HepG2 (cell line): ENCODE results near the gene ZFYVE28. TPM values are rescaled to one million over a fixed set of nuclear protein-coding genes. Genes with fewer than 3 reads are reported as not detected.

Experiments
- ATAC-seq: fragments of 200-7000 bp; cut with Tn5 transposase; 3 replicates; pipeline ENCODE4 v1.9.1; 2020; ENCODE audit warnings: mild to moderate bottlenecking, moderate library complexity
- BruUV-seq: library from RNA; stranded (reverse); fragments of 400-500 nt; replicated peaks from 2 replicates; lab custom pipeline; 2021; lab: Mats Ljungman, UMichigan
- CTCF ChIA-PET: fragments of 300-600 bp; formaldehyde crosslinking; extraction: SDS; loops from one replicate; lab custom pipeline; 2021; ENCODE audit warnings: low total read pairs, inconsistent platforms, low intra/inter-chr PET ratio; lab: Yijun Ruan, JAX
- POLR2A ChIA-PET: fragments of 350-600 bp; sonication (Branson Sonifier 250); formaldehyde crosslinking; loops from one replicate; lab custom pipeline; 2020; ENCODE audit warnings: antibody characterized with exemption, inconsistent platforms; lab: Yijun Ruan, JAX
- DNase-seq: peaks from one replicate; pipeline ENCODE4 v3.0.0-alpha.2; 2015; ENCODE audit warnings: low spot score
- FAIRE-seq: peaks from 3 replicates; lab custom pipeline; 2011; peaks lifted over from hg19 to GRCh38; lab: Jason Lieb, UNC
- H2AFZ ChIP-seq: one replicate; pipeline ENCODE4 v1.6.1; 2011; ENCODE audit warnings: low read length, inconsistent platforms
- H3K27ac ChIP-seq: fragments of 300-600 bp; 3 replicates; pipeline ENCODE4 v1.8.0; 2011; ENCODE audit warnings: mixed run types, mild to moderate bottlenecking, mixed read lengths, low read length, inconsistent platforms; ENCODE audit not compliant: insufficient read depth; ENCODE audit errors: extremely low read length
- H3K27me3 ChIP-seq, 2 experiments: fragments of 200-600 bp in 1 of 2; 2 replicates in 1 of 2; 3 replicates in 1 of 2; pipeline versions ENCODE4 v1.6.0 to v1.8.0; 2011; ENCODE audit warnings: low read length in 2 of 2, mild to moderate bottlenecking in 2 of 2, moderate library complexity in 2 of 2, inconsistent platforms in 1 of 2; ENCODE audit not compliant: insufficient read depth in 2 of 2, control insufficient read depth in 1 of 2
- H3K36me3 ChIP-seq, 2 experiments: fragments of 200-600 bp in 1 of 2; replicated peaks in 1 of 2; 2 replicates in 1 of 2; 3 replicates in 1 of 2; pipeline versions ENCODE4 v1.5.1 to v1.8.0; 2011; ENCODE audit warnings: low read length in 2 of 2, inconsistent platforms in 1 of 2; ENCODE audit not compliant: insufficient read depth in 2 of 2, control insufficient read depth in 1 of 2
- H3K4me1 ChIP-seq: 2 replicates; pipeline ENCODE4 v1.5.1; 2012; ENCODE audit warnings: low read length, inconsistent platforms; ENCODE audit not compliant: insufficient read depth
- H3K4me2 ChIP-seq: 2 replicates; pipeline ENCODE4 v1.6.0; 2011; ENCODE audit warnings: low read depth, low read length, inconsistent platforms
- H3K4me3 ChIP-seq, 3 experiments: fragments of 200-600 bp in 1 of 3; sonication (generic), shearing (Covaris generic) in 1 of 3; replicated peaks in 1 of 3; 2 replicates each; pipeline ENCODE4 v1.5.1; 2011 to 2016; ENCODE audit warnings: low read length in 3 of 3, inconsistent platforms in 2 of 3, low read depth in 2 of 3, mild to moderate bottlenecking in 2 of 3, control low read depth in 1 of 3, mixed read lengths in 1 of 3; ENCODE audit not compliant: insufficient read depth in 1 of 3
- H3K79me2 ChIP-seq: one replicate; pipeline ENCODE4 v1.6.1; 2011; ENCODE audit warnings: low read length, inconsistent platforms; ENCODE audit not compliant: insufficient read depth
- H3K9ac ChIP-seq: 2 replicates; pipeline ENCODE4 v1.6.0; 2011; ENCODE audit warnings: mild to moderate bottlenecking, low read depth, low read length, inconsistent platforms; ENCODE audit not compliant: insufficient read depth
- H3K9me3 ChIP-seq: 2 replicates; pipeline ENCODE4 v1.5.1; 2012; ENCODE audit warnings: mild to moderate bottlenecking, low read length
- H4K20me1 ChIP-seq: 2 replicates; pipeline ENCODE4 v1.6.0; 2011; ENCODE audit warnings: inconsistent platforms, mild to moderate bottlenecking, low read length, moderate library complexity; ENCODE audit not compliant: insufficient read depth
- CEBPB ChIP-seq: IDR thresholded peaks from 2 replicates; pipeline ENCODE4 v1.6.1; 2011; ENCODE audit warnings: low read depth, low read length, improper control_type of control experiment, borderline replicate concordance
- GFI1 ChIP-seq: sonication (generic); formaldehyde crosslinking; IDR thresholded peaks from 2 replicates; pipeline ENCODE4 v1.5.0; 2020; ENCODE audit warnings: missing genetic modification reagents, mild to moderate bottlenecking, borderline replicate concordance
- LCORL ChIP-seq, 2 experiments: fragments of 450-650 bp in 1 of 2; sonication (generic) in 1 of 2; formaldehyde crosslinking in 1 of 2; IDR thresholded peaks; 2 replicates each; pipeline versions ENCODE4 v1.5.0 to v1.6.1; 2017 to 2020; ENCODE audit warnings: antibody characterized with exemption in 1 of 2, missing genetic modification reagents in 1 of 2
- MEF2D ChIP-seq: sonication (generic); formaldehyde crosslinking; IDR thresholded peaks from 2 replicates; pipeline ENCODE4 v1.5.1; 2020; ENCODE audit warnings: mild to moderate bottlenecking, missing genetic modification reagents
- POLR2AphosphoS2 ChIP-seq: IDR thresholded peaks from 2 replicates; pipeline ENCODE4 v1.6.1; 2011; ENCODE audit warnings: low read depth, low read length, improper control_type of control experiment
- RAD51 ChIP-seq: fragments of 450-650 bp; IDR thresholded peaks from 2 replicates; pipeline ENCODE4 v1.6.1; 2016; ENCODE audit warnings: borderline replicate concordance
- RELA ChIP-seq: sonication (generic); formaldehyde crosslinking; IDR thresholded peaks from 2 replicates; pipeline ENCODE4 v1.4.0; 2020; ENCODE audit warnings: missing genetic modification reagents
- SIX4 ChIP-seq: sonication (generic); formaldehyde crosslinking; IDR thresholded peaks from 2 replicates; pipeline ENCODE4 v1.4.0; 2020; ENCODE audit warnings: missing genetic modification reagents
- ZFP1 ChIP-seq: IDR thresholded peaks from 2 replicates; pipeline ENCODE4 v1.6.1; 2016
- ZNF12 ChIP-seq: sonication (generic); formaldehyde crosslinking; IDR thresholded peaks from 2 replicates; pipeline ENCODE4 v1.5.0; 2020; ENCODE audit warnings: missing genetic modification reagents
- ZNF598 ChIP-seq: sonication (generic); formaldehyde crosslinking; IDR thresholded peaks from 2 replicates; pipeline ENCODE4 v1.5.1; 2020; ENCODE audit warnings: mild to moderate bottlenecking, missing genetic modification reagents, borderline replicate concordance
- WGBS: methylation state at CpG from one replicate; pipeline ENCODE4 v1.1.6; 2017; ENCODE audit warnings: low lambda C conversion rate; 5-methylcytosine and 5-hydroxymethylcytosine counted together
- in situ Hi-C: cut with HindIII; loops from 2 replicates; pipeline ENCODE4 v1.10.0; 2017; ENCODE audit warnings: low pct_unique_long_range_greater_than_20kb; ENCODE audit not compliant: extremely low pct_ligation_motif_present
- intact Hi-C: fragments of 100-400 bp; cut with micrococcal nuclease; formaldehyde crosslinking; loops from one replicate; pipeline ENCODE4 v1.10.0; 2022; ENCODE audit not compliant: unreplicated experiment
- polyA plus RNA-seq, 8 experiments: library from polyadenylated mRNA; depleted of rRNA in 3 of 8; stranded (reverse) in 7 of 8; unstranded in 1 of 8; fragments of >200 nt; fragmentation: Illumina TruSeq in 4 of 8; extraction: Trizol in 4 of 8; gene quantifications; 2 replicates each; pipeline versions ENCODE4 v1.2.1 to v1.2.3, GENCODE V29; 2011 to 2016; ENCODE audit warnings: low read depth in 4 of 8, missing spikeins in 1 of 8, mixed read lengths in 1 of 8; ENCODE audit not compliant: insufficient read depth in 1 of 8
- total RNA-seq, 5 experiments: library from RNA; depleted of rRNA; stranded (reverse); fragments of >200 nt; fragmentation: Illumina TruSeq; extraction: Trizol; gene quantifications; 2 replicates each; pipeline ENCODE4 v1.2.3, GENCODE V29; 2016; ENCODE audit warnings: low read depth in 1 of 5
- TF ChIP-seq, protein P1 (sequence below): sonication (generic); formaldehyde crosslinking; IDR thresholded peaks from 2 replicates; pipeline ENCODE4 v1.5.1; 2020; ENCODE audit warnings: mild to moderate bottlenecking, moderate library complexity, missing genetic modification reagents
- TF ChIP-seq, protein P2 (sequence below): sonication (generic); formaldehyde crosslinking; conservative IDR thresholded peaks from 2 replicates; pipeline ENCODE4 v1.8.0; 2022; ENCODE audit warnings: mild to moderate bottlenecking, moderate library complexity, missing genetic modification reagents
- TF ChIP-seq, protein P3 (sequence below): sonication (generic); formaldehyde crosslinking; IDR thresholded peaks from 2 replicates; pipeline ENCODE4 v1.4.0; 2020; ENCODE audit warnings: missing genetic modification reagents, borderline replicate concordance

The ZFYVE28 gene
- total and polyA plus RNA-seq, 2 of the 13 experiments (the other 11 are each of a cell fraction or from before 2014, with no cell fraction given): 0.12 to 0.22 TPM

DNA sequence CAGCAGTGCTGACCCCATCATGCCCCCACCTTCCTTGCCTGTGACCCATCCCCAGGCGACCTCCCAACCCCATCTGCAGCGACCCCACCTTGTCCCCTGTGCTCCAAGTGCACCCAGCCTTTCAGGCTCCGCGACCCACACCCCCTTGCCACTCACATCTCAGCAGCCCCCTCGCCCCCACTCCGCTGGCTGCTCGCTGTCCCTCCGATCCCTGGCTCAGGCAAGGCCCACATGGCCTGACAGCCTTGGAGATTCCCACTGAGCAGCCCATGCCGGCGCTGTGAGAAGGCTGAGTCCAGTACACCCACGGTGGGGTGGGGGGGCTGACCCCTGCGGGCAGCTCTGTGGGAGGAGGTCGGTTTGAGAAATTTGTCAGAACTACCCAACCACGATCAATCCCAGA is 9.1 kb downstream of the ZFYVE28 start:
- ChIA-PET POLR2A (no interaction called here), CTCF (no interaction called here)
- FAIRE-seq: no peak
- no peak for DNase-seq
- Histone ChIP-seq H3K27me3 (peaks cover 2 to 44% of the 10 kb centered on the region in 2 experiments), H4K20me1 (no peaks in the 10 kb centered on the region), H3K79me2 (no peaks in the 10 kb centered on the region), H3K4me1 (peaks cover 33% of the 10 kb centered on the region), H2AFZ (no peak overlapping the region), H3K9ac (no peak overlapping the region), H3K9me3 (no peaks in the 10 kb centered on the region), H3K4me3 (no peak overlapping the region), H3K4me2 (no peak overlapping the region), H3K36me3 (no peaks in the 10 kb centered on the region), H3K27ac (no peak overlapping the region)
- 44% methylated on average over 9 of the region's 14 CpGs for WGBS
- no peak for ATAC-seq
- BruUV-seq: no TSS peak
- in situ Hi-C loops (no loop called here), intact Hi-C loops (no loop called here)
- no peak for TF ChIP-seq GFI1 (CRISPR knock-in tag)
- no peak for TF ChIP-seq CEBPB
- TF ChIP-seq ZNF12 (CRISPR knock-in tag): no peak
- TF ChIP-seq ZFP1: no peak
- TF ChIP-seq, protein P1, sequence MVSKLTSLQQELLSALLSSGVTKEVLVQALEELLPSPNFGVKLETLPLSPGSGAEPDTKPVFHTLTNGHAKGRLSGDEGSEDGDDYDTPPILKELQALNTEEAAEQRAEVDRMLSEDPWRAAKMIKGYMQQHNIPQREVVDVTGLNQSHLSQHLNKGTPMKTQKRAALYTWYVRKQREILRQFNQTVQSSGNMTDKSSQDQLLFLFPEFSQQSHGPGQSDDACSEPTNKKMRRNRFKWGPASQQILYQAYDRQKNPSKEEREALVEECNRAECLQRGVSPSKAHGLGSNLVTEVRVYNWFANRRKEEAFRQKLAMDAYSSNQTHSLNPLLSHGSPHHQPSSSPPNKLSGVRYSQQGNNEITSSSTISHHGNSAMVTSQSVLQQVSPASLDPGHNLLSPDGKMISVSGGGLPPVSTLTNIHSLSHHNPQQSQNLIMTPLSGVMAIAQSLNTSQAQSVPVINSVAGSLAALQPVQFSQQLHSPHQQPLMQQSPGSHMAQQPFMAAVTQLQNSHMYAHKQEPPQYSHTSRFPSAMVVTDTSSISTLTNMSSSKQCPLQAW (CRISPR knock-in tag): no peak
- no peak for TF ChIP-seq ZNF598 (CRISPR knock-in tag)
- TF ChIP-seq POLR2AphosphoS2: no peak
- TF ChIP-seq MEF2D (CRISPR knock-in tag): no peak
- TF ChIP-seq, protein P2, sequence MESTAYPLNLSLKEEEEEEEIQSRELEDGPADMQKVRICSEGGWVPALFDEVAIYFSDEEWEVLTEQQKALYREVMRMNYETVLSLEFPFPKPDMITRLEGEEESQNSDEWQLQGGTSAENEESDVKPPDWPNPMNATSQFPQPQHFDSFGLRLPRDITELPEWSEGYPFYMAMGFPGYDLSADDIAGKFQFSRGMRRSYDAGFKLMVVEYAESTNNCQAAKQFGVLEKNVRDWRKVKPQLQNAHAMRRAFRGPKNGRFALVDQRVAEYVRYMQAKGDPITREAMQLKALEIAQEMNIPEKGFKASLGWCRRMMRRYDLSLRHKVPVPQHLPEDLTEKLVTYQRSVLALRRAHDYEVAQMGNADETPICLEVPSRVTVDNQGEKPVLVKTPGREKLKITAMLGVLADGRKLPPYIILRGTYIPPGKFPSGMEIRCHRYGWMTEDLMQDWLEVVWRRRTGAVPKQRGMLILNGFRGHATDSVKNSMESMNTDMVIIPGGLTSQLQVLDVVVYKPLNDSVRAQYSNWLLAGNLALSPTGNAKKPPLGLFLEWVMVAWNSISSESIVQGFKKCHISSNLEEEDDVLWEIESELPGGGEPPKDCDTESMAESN: no peak
- TF ChIP-seq RELA: no peak
- no peak for TF ChIP-seq SIX4
- TF ChIP-seq, protein P3, sequence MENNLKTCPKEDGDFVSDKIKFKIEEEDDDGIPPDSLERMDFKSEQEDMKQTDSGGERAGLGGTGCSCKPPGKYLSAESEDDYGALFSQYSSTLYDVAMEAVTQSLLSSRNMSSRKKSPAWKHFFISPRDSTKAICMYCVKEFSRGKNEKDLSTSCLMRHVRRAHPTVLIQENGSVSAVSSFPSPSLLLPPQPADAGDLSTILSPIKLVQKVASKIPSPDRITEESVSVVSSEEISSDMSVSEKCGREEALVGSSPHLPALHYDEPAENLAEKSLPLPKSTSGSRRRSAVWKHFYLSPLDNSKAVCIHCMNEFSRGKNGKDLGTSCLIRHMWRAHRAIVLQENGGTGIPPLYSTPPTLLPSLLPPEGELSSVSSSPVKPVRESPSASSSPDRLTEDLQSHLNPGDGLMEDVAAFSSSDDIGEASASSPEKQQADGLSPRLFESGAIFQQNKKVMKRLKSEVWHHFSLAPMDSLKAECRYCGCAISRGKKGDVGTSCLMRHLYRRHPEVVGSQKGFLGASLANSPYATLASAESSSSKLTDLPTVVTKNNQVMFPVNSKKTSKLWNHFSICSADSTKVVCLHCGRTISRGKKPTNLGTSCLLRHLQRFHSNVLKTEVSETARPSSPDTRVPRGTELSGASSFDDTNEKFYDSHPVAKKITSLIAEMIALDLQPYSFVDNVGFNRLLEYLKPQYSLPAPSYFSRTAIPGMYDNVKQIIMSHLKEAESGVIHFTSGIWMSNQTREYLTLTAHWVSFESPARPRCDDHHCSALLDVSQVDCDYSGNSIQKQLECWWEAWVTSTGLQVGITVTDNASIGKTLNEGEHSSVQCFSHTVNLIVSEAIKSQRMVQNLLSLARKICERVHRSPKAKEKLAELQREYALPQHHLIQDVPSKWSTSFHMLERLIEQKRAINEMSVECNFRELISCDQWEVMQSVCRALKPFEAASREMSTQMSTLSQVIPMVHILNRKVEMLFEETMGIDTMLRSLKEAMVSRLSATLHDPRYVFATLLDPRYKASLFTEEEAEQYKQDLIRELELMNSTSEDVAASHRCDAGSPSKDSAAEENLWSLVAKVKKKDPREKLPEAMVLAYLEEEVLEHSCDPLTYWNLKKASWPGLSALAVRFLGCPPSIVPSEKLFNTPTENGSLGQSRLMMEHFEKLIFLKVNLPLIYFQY (CRISPR knock-in tag): no peak
- TF ChIP-seq RAD51: no peak
- no peak for TF ChIP-seq LCORL (IDR thresholded peaks at IDR 0.05)
- no peak for TF ChIP-seq LCORL (CRISPR knock-in tag; IDR thresholded peaks at IDR 0.05)
